Femur (tissue), 1 donor: ENCODE measurements around the gene BTBD9.

ENCODE experiments used
- DNase-seq: peaks from one replicate; pipeline ENCODE4 v3.0.0-alpha.2; 2017

Gene BTBD9

GRCh38 chr6:38185752-38186151 lies 454.0 kb downstream of the BTBD9 start:
- DNase-seq: no peak

DNA sequence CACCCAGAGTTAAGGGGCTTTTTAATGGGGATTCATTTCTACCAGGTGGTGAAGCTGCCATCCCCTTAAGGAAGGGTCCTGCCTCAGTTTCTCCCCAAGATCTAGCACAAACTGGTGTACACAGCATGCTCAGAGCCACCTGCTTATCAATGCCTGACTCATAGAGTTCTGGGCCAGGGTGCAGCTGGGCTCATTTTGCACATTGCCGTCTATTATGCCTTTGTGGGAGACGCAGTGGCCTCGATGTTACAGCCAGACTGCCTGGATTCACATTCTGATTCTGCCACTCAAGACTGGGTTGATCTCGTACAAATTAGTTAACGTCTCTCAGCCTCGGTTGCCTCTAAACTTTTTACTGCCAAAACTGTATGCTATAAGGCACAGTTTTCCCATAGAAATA lies 454.5 kb downstream of the BTBD9 start:
- DNase-seq: no peak

- no peak for DNase-seq
These were observed 455.1 kb downstream of the BTBD9 start for GRCh38 chr6:38184585-38185080.

DNA sequence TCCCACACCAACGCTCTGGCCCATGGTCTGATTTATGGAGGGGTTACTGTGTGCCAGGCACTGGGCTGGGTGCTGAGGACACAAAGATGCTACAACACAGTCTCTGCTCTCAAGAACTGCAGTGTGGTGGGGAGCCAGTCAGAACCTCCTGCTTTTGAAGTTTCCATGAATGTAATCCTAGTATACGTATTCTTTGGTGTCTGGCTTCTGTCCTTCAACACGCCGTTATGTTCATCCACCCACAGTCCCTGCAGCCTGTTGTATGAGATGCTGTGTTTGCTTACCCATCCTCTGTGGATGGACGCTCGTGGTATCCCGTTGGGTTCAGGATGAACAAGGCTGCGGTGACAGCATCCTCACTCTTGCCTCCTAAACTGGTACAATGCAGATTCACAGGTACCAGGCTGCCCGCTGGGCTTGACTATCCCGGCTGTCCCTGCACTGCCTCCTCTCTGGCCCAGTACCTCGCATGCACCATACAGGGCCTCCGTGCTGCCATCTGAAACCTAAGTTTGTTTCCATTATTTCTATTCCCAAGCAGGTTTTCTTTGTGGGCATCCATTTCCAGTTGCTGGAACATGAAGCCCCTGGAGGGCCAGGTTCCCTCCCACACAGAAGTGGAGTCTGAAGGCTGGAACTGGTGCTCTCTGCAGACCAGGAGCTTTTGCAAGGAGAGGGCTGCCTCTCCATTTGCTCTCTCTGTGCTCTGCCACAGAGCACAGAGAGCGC lies 455.7 kb downstream of the BTBD9 start:
- DNase-seq: no peak

GRCh38 chr6:38182426-38182825 lies 457.3 kb downstream of the BTBD9 start:
- no peak for DNase-seq

- DNase-seq: no peak
These were observed 459.1 kb downstream of the BTBD9 start for GRCh38 chr6:38180586-38180985.

- peak; percentile 14 for DNase-seq
These were observed 459.8 kb downstream of the BTBD9 start for GRCh38 chr6:38179794-38180430.

- peak; percentile 13 for DNase-seq
These were observed 460.4 kb downstream of the BTBD9 start for GRCh38 chr6:38179300-38179699.

- DNase-seq: no peak
These were observed 461.2 kb downstream of the BTBD9 start for GRCh38 chr6:38178584-38178886.

- DNase-seq: peak; percentile 13
These were observed 461.7 kb downstream of the BTBD9 start for GRCh38 chr6:38177882-38178583.

GRCh38 chr6:38176797-38177751 lies 462.7 kb downstream of the BTBD9 start:
- DNase-seq: peak; percentile 24

DNA sequence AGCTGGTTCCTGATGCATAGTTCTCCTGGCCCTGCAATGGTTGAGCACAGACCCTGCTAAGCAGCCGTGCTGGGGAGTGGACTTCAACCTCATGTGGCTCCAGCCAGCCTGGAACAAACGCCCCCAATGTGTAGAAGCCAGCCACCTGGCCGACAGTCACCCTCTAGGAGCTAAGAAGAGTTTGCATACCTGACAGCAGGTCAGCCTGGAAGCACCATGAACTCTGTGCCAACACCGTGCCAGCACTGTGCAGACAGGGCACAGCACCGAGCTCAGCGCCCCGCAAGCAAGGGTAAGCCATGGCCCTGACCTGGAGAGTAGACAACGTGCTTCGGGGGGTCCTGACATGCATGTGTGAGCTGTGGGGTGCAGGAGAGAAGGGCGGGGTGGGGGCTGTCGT lies 463.9 kb downstream of the BTBD9 start:
- peak; percentile 15 for DNase-seq

DNA sequence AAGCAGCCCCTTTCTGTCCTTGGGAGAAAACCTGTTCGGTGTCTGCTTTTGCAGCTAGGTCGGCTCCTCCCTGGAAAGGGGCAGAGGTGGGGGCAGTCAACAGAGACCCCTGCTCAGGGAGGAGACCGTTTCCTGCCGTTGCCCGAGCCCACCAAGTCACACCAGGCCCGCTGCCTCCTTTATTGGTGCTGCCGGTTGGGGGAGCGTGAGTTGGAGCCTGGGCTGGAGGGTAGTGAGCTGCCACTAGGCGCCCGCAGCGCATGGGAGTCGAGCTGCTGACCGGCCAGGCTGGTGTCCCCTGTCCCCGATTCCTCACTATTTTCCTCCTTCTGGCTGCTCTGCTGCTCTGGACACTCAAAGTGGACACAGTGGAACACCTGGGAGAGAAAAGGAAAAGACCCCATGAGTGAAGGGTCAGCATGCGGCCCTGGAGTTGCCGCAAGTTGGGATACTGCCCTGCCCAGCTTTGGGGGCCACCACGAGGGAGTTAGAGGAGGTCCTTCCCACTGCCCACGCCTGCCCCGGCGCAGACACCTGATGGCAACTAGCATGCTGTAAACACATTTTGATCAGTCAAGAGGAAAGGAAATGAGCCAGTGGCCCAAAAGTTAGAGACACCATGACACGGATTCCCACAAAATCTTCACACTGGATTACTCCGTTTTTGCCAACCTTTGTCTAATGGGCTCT lies 464.8 kb downstream of the BTBD9 start:
- peak; percentile 11 for DNase-seq

GRCh38 chr6:38174315-38174714 lies 465.4 kb downstream of the BTBD9 start:
- DNase-seq: no peak

GRCh38 chr6:38173909-38174308 lies 465.8 kb downstream of the BTBD9 start:
- no peak for DNase-seq

DNA sequence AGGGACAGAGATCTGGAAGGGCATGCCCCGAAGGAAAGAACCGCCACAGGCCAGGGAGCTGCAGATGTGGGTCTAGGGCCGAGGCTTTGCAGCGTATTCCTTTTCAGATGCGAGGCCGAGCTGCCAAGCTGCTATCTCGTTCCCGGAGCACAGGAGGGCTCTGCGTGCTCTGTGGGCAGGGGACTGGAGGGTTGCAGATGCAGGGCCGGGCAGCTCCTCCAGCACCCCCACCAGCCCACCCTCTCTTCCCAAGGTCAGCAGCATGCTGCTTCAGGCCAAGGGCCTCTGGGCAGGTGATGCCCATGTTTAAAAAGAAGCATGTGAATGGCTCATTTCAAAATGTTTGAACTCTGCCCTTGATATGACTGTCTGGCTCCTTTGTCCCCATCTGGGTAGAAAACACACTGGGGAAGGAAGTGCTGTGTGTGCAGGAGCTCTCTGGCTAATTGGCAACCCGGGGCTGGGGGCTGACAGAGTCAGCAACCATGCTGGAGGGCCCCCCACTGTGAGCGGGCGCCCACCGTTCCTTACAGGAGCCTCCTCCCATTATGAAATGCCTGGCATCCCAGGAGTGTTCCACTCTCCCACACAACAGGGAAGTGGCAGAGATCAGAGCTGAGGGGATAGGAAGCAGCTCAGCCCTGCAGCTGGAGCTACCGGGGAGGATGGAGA lies 466.9 kb downstream of the BTBD9 start:
- no peak for DNase-seq

GRCh38 chr6:38171997-38172738 lies 467.6 kb downstream of the BTBD9 start:
- DNase-seq: no peak

DNA sequence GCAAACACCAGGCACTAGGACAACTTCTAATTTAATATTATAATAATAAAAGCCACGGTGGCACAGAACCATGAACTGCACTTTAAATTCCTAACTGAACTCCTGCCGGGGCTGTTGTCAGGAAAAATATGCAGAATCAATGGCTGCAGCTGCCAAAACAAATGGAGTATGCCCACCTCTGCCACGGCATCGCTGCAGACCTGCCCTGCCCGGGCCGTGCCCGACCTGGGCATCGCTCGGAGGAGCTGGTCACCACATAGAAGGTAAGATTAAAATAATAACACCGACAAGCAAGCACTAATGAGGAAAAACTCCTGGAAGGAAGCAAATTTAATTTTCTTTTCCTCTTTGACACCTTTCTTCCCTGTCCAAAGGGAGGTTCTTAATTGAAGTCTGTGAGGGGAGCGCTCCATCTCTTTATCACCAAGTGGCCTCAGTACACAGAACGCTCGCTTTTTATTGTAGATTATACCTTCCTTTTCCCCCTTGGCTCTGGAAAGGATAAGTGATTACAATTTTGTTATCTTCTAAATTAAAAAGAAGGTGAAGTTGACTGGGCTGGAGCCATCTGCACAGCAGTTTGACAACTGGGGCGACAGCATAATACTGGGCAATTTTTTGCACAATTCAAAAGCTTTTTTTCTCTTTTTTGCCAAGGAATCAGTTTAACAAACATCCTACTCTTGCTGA lies 468.9 kb downstream of the BTBD9 start:
- DNase-seq: no peak

DNA sequence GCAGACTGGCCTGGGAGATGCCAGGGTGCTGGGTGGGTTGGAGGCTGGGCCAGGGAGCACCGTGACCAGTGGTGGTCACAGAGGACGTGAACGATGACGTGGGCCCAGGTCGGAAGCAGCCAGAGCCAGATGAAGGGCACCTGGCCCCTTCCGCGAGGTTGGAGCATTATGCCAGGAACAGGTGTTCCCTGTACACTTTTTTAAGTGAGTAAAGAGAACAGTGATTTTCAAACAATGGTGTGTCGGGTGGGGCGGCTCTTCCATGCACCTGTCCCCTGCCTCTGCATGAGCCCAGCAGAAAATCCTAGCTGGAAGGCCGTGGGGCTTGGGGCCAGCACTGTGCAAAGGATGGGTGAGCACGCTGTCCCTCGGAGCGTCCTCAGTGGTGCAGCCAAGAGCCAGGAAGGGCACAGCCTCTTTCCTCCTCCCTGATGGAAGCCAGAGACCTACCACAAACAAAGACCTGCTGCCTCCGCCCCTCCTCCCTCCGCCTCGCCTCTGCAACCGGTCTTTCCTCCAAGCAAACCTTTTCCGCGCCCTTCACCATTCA lies 469.7 kb downstream of the BTBD9 start:
- DNase-seq: no peak
